Upper lobe of left lung (tissue), 6 donors: Measurements from ENCODE around the gene SURF1. TPM values are rescaled to one million over a fixed set of nuclear protein-coding genes. Genes with fewer than 3 reads are reported as not detected.

Experiments
- ATAC-seq, 2 donors: fragments of 200-7000 bp; cut with Tn5 transposase; one replicate each; pipeline ENCODE4 v1.9.1; 2022; ENCODE audit warnings: mild to moderate bottlenecking in 2 of 2, moderate library complexity in 2 of 2; ENCODE audit not compliant: low FRiP score in 2 of 2
- DNase-seq, 2 donors: peaks; one replicate each; pipeline ENCODE4 v3.0.0-alpha.2; 2019 to 2020
- H3K27ac ChIP-seq, 4 donors: fragments of 200-600 bp; sonication (generic); one replicate each; pipeline ENCODE4 v1.5.1; 2016 to 2019
- H3K27me3 ChIP-seq, 4 donors: fragments of 200-600 bp; sonication (generic); one replicate each; pipeline ENCODE4 v1.5.1; 2017 to 2019
- H3K36me3 ChIP-seq, 4 donors: fragments of 200-600 bp; sonication (generic); one replicate each; pipeline ENCODE4 v1.5.1; 2016 to 2019
- H3K4me1 ChIP-seq, 4 donors: fragments of 200-600 bp; sonication (generic); one replicate each; pipeline ENCODE4 v1.5.1; 2018 to 2019
- H3K4me3 ChIP-seq, 4 donors: fragments of 200-600 bp; sonication (generic); one replicate each; pipeline ENCODE4 v1.5.1; 2017 to 2019; ENCODE audit warnings: mild to moderate bottlenecking in 2 of 4, moderate library complexity in 1 of 4
- H3K9me3 ChIP-seq, 4 donors: fragments of 200-600 bp; sonication (generic); one replicate each; pipeline ENCODE4 v1.5.1; 2018 to 2019
- EP300 ChIP-seq, 4 donors: sonication (generic); formaldehyde crosslinking; IDR thresholded peaks; one replicate each; pipeline ENCODE4 v1.5.1; 2017; ENCODE audit warnings: antibody characterized with exemption in 4 of 4, control low read depth in 2 of 4
- POLR2A ChIP-seq, 4 donors: fragments of 450-650 bp; IDR thresholded peaks; one replicate each; pipeline ENCODE4 v1.5.1; 2016 to 2017; ENCODE audit warnings: antibody characterized with exemption in 4 of 4, mild to moderate bottlenecking in 2 of 4
- POLR2AphosphoS5 ChIP-seq, 2 donors: sonication (generic); formaldehyde crosslinking; IDR thresholded peaks; one replicate each; pipeline ENCODE4 v1.5.1; 2017; ENCODE audit warnings: antibody characterized with exemption in 2 of 2
- WGBS, 2 donors: methylation state at CpG; one replicate each; pipeline ENCODE4 v1.1.5; 2017 to 2018; 5-methylcytosine and 5-hydroxymethylcytosine counted together
- total RNA-seq, 6 donors: library from RNA; depleted of rRNA in 4 of 6; stranded (reverse); fragments of >200 nt in 4 of 6; gene quantifications; one replicate each; pipeline versions ENCODE4 v1.1.0 to v1.2.1, GENCODE V29; 2016 to 2021
- TF ChIP-seq, protein P1 (sequence below), 6 experiments: fragments of 450-650 bp in 4 of 6; fragments of 200-600 bp in 2 of 6; sonication (generic) in 2 of 6; IDR thresholded peaks; one replicate each; pipeline ENCODE4 v1.5.1; 2016 to 2019; ENCODE audit warnings: antibody characterized with exemption in 6 of 6
- donor health status: DM: no; HTN: no; CAD: no; lungs with moderate emphysema.
- donor health status: DM: no; HTN: yes; CAD: no; lungs with severe emphysema.

Gene SURF1
- total RNA-seq, 6 donors from 2014 or later = 25.1 to 64.8 (median 45.5) TPM

DNA sequence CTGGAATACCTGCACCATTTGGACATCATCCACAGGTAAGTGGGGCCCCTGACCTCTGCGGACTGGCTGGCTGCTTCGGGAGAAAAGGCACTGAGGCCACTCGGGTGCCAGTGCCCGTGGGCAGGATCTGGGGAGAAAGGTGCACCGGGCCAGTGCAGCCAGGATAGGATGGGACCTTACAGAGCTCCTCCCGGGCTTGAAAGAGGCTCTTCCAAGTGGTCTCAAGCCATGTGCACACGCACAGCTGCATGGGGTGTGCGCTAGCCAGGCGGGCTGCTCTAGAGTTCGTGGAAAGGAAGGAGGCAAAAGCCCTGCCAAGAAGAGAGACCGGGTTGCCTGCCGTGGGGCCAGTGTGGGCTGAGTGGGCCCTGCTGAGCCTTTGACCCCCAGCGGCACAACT is 33.3 kb upstream of the SURF1 start:
- Histone ChIP-seq H3K36me3 (no peaks in the 10 kb centered on the region), H3K9me3 (no peaks in the 10 kb centered on the region), H3K27me3 (no peaks in the 10 kb centered on the region), H3K27ac (no peak overlapping the region), H3K4me3 (no peak overlapping the region), H3K4me1 (no peaks in the 10 kb centered on the region)
- WGBS, 2 donors = 88 to 91% methylated on average over 8 to 10 of the region's 13 CpGs
- no peak for TF ChIP-seq EP300 (IDR thresholded peaks at IDR 0.05)
- TF ChIP-seq POLR2A (IDR thresholded peaks at IDR 0.05) = no peak
- no peak for TF ChIP-seq POLR2AphosphoS5 (IDR thresholded peaks at IDR 0.05)
- TF ChIP-seq, protein P1, sequence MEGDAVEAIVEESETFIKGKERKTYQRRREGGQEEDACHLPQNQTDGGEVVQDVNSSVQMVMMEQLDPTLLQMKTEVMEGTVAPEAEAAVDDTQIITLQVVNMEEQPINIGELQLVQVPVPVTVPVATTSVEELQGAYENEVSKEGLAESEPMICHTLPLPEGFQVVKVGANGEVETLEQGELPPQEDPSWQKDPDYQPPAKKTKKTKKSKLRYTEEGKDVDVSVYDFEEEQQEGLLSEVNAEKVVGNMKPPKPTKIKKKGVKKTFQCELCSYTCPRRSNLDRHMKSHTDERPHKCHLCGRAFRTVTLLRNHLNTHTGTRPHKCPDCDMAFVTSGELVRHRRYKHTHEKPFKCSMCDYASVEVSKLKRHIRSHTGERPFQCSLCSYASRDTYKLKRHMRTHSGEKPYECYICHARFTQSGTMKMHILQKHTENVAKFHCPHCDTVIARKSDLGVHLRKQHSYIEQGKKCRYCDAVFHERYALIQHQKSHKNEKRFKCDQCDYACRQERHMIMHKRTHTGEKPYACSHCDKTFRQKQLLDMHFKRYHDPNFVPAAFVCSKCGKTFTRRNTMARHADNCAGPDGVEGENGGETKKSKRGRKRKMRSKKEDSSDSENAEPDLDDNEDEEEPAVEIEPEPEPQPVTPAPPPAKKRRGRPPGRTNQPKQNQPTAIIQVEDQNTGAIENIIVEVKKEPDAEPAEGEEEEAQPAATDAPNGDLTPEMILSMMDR (IDR thresholded peaks at IDR 0.05) = no peak
- no peak for ATAC-seq
- DNase-seq = no peak

DNA sequence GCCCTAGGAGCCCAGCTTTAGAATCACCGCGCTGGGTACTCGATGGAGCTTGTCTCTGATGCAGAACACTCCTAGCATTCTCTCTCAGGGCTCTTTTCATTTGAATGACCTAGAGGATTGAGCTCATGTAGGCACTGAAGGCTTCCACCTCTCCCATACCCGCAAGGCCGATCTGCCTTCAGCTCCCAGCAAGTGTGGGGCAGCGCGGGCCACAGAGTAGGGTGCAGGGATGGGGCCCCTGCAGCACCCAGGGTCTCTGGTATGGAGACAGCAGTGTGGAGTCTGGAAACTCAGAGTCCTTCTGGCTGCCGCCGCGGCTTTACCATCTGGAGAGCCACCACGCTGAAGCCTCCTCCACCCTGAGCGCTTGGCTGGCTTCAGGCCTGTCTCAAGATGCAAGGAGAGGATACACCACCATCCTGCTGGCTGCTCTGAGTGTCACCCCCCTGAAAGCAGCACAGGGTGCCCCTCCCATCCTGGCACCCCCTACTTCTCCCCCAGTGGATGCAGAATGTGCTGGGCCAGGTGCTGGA is 32.8 kb upstream of the SURF1 start:
- Histone ChIP-seq H3K9me3 (no peaks in the 10 kb centered on the region), H3K27me3 (no peaks in the 10 kb centered on the region), H3K27ac (no peak overlapping the region), H3K4me3 (no peak overlapping the region), H3K4me1 (no peaks in the 10 kb centered on the region), H3K36me3 (no peaks in the 10 kb centered on the region)
- no peak for ATAC-seq
- no peak for DNase-seq
- TF ChIP-seq, protein P1 (IDR thresholded peaks at IDR 0.05) = no peak
- TF ChIP-seq POLR2A (IDR thresholded peaks at IDR 0.05) (no peak), EP300 (IDR thresholded peaks at IDR 0.05) (no peak), POLR2AphosphoS5 (IDR thresholded peaks at IDR 0.05) (no peak)
- 91 to 98% methylated on average over 11 to 12 of the region's 12 CpGs for WGBS, 2 donors

DNA sequence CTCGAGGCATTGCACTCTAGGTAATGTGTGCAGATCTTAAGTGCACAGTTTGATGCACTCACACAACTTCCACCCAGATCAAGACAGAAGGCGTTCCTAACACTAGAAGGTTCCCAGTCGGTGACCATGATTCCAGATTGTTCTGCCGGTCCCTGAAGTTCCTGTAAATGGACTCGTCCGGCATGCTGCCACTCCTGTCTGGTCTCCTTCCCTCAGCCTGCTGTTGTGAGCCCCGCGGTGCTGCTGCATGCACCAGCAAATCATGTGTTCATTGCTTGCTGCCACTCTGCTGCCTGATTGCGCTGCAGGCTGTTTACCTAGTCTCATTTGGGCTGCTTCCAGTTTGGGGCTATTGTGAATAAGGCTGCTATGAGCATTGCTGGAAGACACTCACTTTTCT is 31.4 kb upstream of the SURF1 start:
- no peaks in the 10 kb centered on the region for H3K36me3 ChIP-seq
- H3K4me3 ChIP-seq = no peak overlapping the region
- no peaks in the 10 kb centered on the region for H3K9me3 ChIP-seq
- H3K27me3 ChIP-seq = no peaks in the 10 kb centered on the region
- no peak overlapping the region for H3K27ac ChIP-seq
- no peak for ATAC-seq
- 68 to 88% methylated on average over 5 to 9 of the region's 9 CpGs for WGBS, 2 donors
- DNase-seq = no peak
- TF ChIP-seq EP300 (IDR thresholded peaks at IDR 0.05) = no peak
- TF ChIP-seq POLR2AphosphoS5 (IDR thresholded peaks at IDR 0.05) = no peak
- TF ChIP-seq POLR2A (IDR thresholded peaks at IDR 0.05) = no peak
- TF ChIP-seq, protein P1 (IDR thresholded peaks at IDR 0.05) = no peak
- no peaks in the 10 kb centered on the region for H3K4me1 ChIP-seq

DNA sequence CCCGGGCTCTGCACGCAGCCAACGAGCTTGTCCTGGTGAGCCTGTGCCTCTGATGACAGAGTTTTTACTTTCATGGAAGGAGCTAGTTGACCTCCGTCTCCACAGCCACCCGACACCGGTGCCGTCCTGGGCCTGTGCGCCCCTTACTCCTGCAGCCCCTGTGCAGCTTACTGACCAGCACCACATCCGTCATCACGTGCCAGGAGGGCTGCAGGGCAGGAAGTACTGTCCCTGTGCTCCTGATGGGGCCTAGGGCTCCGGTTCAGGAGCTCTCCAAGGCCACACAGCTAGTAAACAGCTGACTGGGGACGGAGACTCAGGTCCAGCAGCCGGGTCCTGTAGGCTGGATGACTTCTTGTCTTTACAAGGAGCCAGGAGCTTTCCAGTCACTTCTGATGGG is 30.1 kb upstream of the SURF1 start:
- TF ChIP-seq POLR2A (IDR thresholded peaks at IDR 0.05) (no peak), EP300 (IDR thresholded peaks at IDR 0.05) (no peak), POLR2AphosphoS5 (IDR thresholded peaks at IDR 0.05) (no peak)
- TF ChIP-seq, protein P1 (IDR thresholded peaks at IDR 0.05) = no peak
- Histone ChIP-seq H3K27me3 (no peaks in the 10 kb centered on the region), H3K4me1 (no peaks in the 10 kb centered on the region), H3K27ac (no peak overlapping the region), H3K36me3 (no peaks in the 10 kb centered on the region), H3K4me3 (no peak overlapping the region), H3K9me3 (no peaks in the 10 kb centered on the region)
- ATAC-seq (peak in 1 of 2 donors; percentile 8), DNase-seq (no peak)
- WGBS, 2 donors = 76 to 92% methylated on average over 2 to 13 of the region's 13 CpGs

DNA sequence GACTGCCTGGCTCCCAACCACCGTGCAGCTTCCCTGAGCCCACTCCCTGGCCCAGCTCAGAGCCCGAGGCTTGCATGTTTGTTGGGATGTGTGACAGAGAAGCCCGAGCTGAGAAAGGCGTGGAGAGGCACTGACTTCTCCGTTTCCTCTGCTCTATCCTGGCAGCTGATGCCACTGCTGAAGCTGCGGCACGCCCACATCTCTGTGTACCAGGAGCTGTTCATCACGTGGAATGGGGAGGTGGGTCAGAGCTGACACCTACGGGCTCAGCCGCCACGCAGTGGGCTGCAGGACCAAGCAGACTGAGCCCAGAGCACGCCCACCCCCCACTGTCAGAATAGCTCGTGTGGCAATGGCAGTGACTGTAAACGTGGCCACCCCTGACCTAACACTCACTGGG is 29.2 kb upstream of the SURF1 start:
- Histone ChIP-seq H3K27me3 (no peaks in the 10 kb centered on the region), H3K4me1 (no peaks in the 10 kb centered on the region), H3K4me3 (no peak overlapping the region), H3K27ac (no peak overlapping the region), H3K9me3 (no peaks in the 10 kb centered on the region), H3K36me3 (no peaks in the 10 kb centered on the region)
- ATAC-seq = no peak
- DNase-seq = no peak
- TF ChIP-seq POLR2AphosphoS5 (IDR thresholded peaks at IDR 0.05) (no peak), POLR2A (IDR thresholded peaks at IDR 0.05) (no peak), EP300 (IDR thresholded peaks at IDR 0.05) (no peak)
- TF ChIP-seq, protein P1 (IDR thresholded peaks at IDR 0.05) = no peak
- 85 to 90% methylated on average over 4 to 14 of the region's 14 CpGs for whole genome bisulfite sequencing, 2 donors
